HG03354 (cell line): ENCODE results near the gene PSMD8.

Source experiments
- ATAC-seq: cut with Tn5 transposase; IDR thresholded peaks from one replicate; pipeline ENCODE4 v1.9.1; 2021; ENCODE audit warnings: mild to moderate bottlenecking; ENCODE audit not compliant: unreplicated experiment, poor library complexity, severe bottlenecking

The PSMD8 gene

GRCh38 chr19:38429055-38429810, 54.9 kb downstream of the PSMD8 start:
- ATAC-seq, result no peak

- ATAC-seq, result no peak
Observed at GRCh38 chr19:38429811-38430156, 55.4 kb downstream of the PSMD8 start.

- ATAC-seq, result no peak
Observed at GRCh38 chr19:38430931-38431330, 56.6 kb downstream of the PSMD8 start.

GRCh38 chr19:38433268-38433733, 58.9 kb downstream of the PSMD8 start, which contains the start of gene RYR1:
Gene RYR1, plus strand, starts transcription at chr19:38433691. Its CDS starts 139 bp downstream, at chr19:38433830.
- ATAC-seq, result no peak
